Heart left ventricle (tissue), 13 donors: ENCODE measurements around the gene TRIM71.

ENCODE experiments used
- POLR2A ChIP-seq, 2 donors: fragments of 450-650 bp; IDR thresholded peaks; one replicate each; pipeline ENCODE4 v1.6.1; 2017; ENCODE audit warnings: antibody characterized with exemption in 2 of 2, mild to moderate bottlenecking in 2 of 2, moderate library complexity in 2 of 2
- TF ChIP-seq, protein P1 (sequence below), 12 donors: fragments of 200-600 bp; sonication (generic) in 4 of 12; IDR thresholded peaks; one replicate each; pipeline versions ENCODE4 v1.5.0 to v1.8.0; 2018 to 2022; ENCODE audit warnings: antibody characterized with exemption in 12 of 12, mild to moderate bottlenecking in 5 of 12
- donor health status: ischemic (EF 13 %, LVEDD 7.1; RV severe dilation, severe dysfunction).
- donor health status: DM: no; HTN: yes; CAD: no.
- donor health status: DM: no; HTN: no; CAD: no.
- donor health status: ischemic (EF 25% LVEDD 6.9; RV normal size, moderate dysfunction).
- donor health status: ischemic (EF 25% LVEDD 5.7; RV mildly dilated, moderate dysfunction).
- donor health status: ischemic (EF 35%, LVEDD 5.7; RV mildly dilated, moderate dysfunction).
- donor health status: nonischemic (EF 11% LVEDD 7.7; RV severe dilation, severe dysfunction).
- donor health status: DM: yes; HTN: yes; CAD: no.
- donor health status: PGD.
- donor health status: ischemic (EF 29% LVEDD 5.4; RV normal size, mild dysfunction).
- donor health status: nonischemic (EF 23%, LVEDD 6.1; RV moderate dilation, normal function).

DNA sequence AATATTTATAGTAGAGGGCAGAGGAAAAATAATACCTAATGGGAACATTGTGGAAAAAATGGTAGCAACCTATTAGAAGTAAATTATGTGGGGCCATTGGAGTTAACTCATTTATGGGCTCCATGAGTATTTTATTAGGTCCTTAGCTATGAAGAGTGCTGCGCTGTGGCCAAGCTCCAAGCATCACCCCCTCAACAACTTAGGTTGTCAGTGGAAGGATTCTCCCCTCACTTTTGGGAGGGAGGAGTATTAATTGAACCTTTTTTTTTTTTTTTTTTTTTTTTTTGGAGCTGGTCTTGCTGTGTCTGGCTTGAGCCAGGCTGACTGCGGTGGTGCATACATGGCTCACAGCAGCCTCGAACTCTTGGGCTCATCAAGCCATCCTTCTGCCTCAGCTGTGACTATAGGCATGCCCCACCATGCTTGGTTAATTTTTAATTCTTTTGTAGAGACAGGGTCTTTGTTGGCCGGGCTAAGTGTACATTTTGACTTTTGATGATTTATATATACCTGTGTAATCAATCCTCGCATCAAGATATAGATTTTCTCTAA is 45.2 kb downstream of the TRIM71 start:
- TF ChIP-seq, protein P1, sequence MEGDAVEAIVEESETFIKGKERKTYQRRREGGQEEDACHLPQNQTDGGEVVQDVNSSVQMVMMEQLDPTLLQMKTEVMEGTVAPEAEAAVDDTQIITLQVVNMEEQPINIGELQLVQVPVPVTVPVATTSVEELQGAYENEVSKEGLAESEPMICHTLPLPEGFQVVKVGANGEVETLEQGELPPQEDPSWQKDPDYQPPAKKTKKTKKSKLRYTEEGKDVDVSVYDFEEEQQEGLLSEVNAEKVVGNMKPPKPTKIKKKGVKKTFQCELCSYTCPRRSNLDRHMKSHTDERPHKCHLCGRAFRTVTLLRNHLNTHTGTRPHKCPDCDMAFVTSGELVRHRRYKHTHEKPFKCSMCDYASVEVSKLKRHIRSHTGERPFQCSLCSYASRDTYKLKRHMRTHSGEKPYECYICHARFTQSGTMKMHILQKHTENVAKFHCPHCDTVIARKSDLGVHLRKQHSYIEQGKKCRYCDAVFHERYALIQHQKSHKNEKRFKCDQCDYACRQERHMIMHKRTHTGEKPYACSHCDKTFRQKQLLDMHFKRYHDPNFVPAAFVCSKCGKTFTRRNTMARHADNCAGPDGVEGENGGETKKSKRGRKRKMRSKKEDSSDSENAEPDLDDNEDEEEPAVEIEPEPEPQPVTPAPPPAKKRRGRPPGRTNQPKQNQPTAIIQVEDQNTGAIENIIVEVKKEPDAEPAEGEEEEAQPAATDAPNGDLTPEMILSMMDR (IDR thresholded peaks at IDR 0.05): no peak
- TF ChIP-seq POLR2A (IDR thresholded peaks at IDR 0.05): no peak
